Measurements from ENCODE around the gene ALDH1L1. TPM values are rescaled to one million over a fixed set of nuclear protein-coding genes. Genes with fewer than 3 reads are reported as not detected.
A peak's percentile ranks its signal among the peaks of the same experiment; 100 is the strongest.

Gene ALDH1L1
- total RNA-seq, 2 experiments from 2014 or later = not detected

GRCh38 chr3:126126811-126127431, 53.5 kb downstream of the ALDH1L1 start:
- H3K27me3 Mint-ChIP-seq = peaks cover 2% of the 10 kb centered on the region
- H3K36me3 Mint-ChIP-seq = no peaks in the 10 kb centered on the region
- intact Hi-C loops (cut with micrococcal nuclease) = no loop called here
- ChIA-PET CTCF (no interaction called here), POLR2A (no interaction called here)
- H3K9me3 Mint-ChIP-seq = no peaks in the 10 kb centered on the region
- no peak overlapping the region for H3K27ac Mint-ChIP-seq
- DNase-seq = peak; percentile 5
- no peak overlapping the region for H3K4me3 Mint-ChIP-seq
- H3K4me1 Mint-ChIP-seq (ENCODE audit: low read depth) = no peaks in the 10 kb centered on the region

GRCh38 chr3:126126286-126126685, 54.1 kb downstream of the ALDH1L1 start:
- no peak overlapping the region for H3K27ac Mint-ChIP-seq
- no peak overlapping the region for H3K4me3 Mint-ChIP-seq
- no peaks in the 10 kb centered on the region for H3K4me1 Mint-ChIP-seq (ENCODE audit: low read depth)
- peaks cover 2% of the 10 kb centered on the region for H3K27me3 Mint-ChIP-seq
- H3K36me3 Mint-ChIP-seq = no peaks in the 10 kb centered on the region
- intact Hi-C loops (cut with micrococcal nuclease) = no loop called here
- H3K9me3 Mint-ChIP-seq = no peaks in the 10 kb centered on the region
- DNase-seq = peak; percentile 2
- CTCF ChIA-PET = no interaction called here
- POLR2A ChIA-PET = no interaction called here

- H3K27ac Mint-ChIP-seq = no peak overlapping the region
- DNase-seq = peak; percentile 2
- CTCF ChIA-PET = interaction anchor here (1.4 kb wide), 1 partner anchor 8 kb away, joined by 5 read pairs; no protein-coding TSS in a partner anchor
- POLR2A ChIA-PET = no interaction called here
- H3K36me3 Mint-ChIP-seq = no peaks in the 10 kb centered on the region
- H3K9me3 Mint-ChIP-seq = no peaks in the 10 kb centered on the region
- H3K4me3 Mint-ChIP-seq = no peak overlapping the region
- H3K27me3 Mint-ChIP-seq = peaks cover 2% of the 10 kb centered on the region
- H3K4me1 Mint-ChIP-seq (ENCODE audit: low read depth) = no peaks in the 10 kb centered on the region
- intact Hi-C loops (cut with micrococcal nuclease) = no loop called here
Observed at GRCh38 chr3:126125781-126126251, 54.6 kb downstream of the ALDH1L1 start.

GRCh38 chr3:126125341-126125740, 55.0 kb downstream of the ALDH1L1 start:
- H3K36me3 Mint-ChIP-seq = no peaks in the 10 kb centered on the region
- H3K27ac Mint-ChIP-seq = no peak overlapping the region
- peaks cover 2% of the 10 kb centered on the region for H3K27me3 Mint-ChIP-seq
- no peaks in the 10 kb centered on the region for H3K4me1 Mint-ChIP-seq (ENCODE audit: low read depth)
- H3K4me3 Mint-ChIP-seq = no peak overlapping the region
- no peaks in the 10 kb centered on the region for H3K9me3 Mint-ChIP-seq
- POLR2A ChIA-PET = no interaction called here
- DNase-seq = peak; percentile 3
- CTCF ChIA-PET = interaction anchor here (1.4 kb wide), 1 partner anchor 8 kb away, joined by 5 read pairs; no protein-coding TSS in a partner anchor
- intact Hi-C loops (cut with micrococcal nuclease) = no loop called here

GRCh38 chr3:126124896-126125295, 55.5 kb downstream of the ALDH1L1 start:
- no peak overlapping the region for H3K4me3 Mint-ChIP-seq
- H3K9me3 Mint-ChIP-seq = no peaks in the 10 kb centered on the region
- H3K36me3 Mint-ChIP-seq = no peaks in the 10 kb centered on the region
- POLR2A ChIA-PET = no interaction called here
- intact Hi-C loops (cut with micrococcal nuclease) = no loop called here
- H3K4me1 Mint-ChIP-seq (ENCODE audit: low read depth) = no peaks in the 10 kb centered on the region
- DNase-seq = peak; percentile 3
- peaks cover 2% of the 10 kb centered on the region for H3K27me3 Mint-ChIP-seq
- CTCF ChIA-PET = interaction anchor here (1.4 kb wide), 1 partner anchor 9 kb away, joined by 5 read pairs; no protein-coding TSS in a partner anchor
- no peak overlapping the region for H3K27ac Mint-ChIP-seq

- Mint-ChIP-seq H3K27ac (no peak overlapping the region), H3K9me3 (no peaks in the 10 kb centered on the region), H3K4me1 (ENCODE audit: low read depth) (no peaks in the 10 kb centered on the region), H3K27me3 (peaks cover 5% of the 10 kb centered on the region), H3K36me3 (no peaks in the 10 kb centered on the region), H3K4me3 (no peak overlapping the region)
- ChIA-PET CTCF (interaction anchor here (1.4 kb wide), 1 partner anchor 9 kb away, joined by 5 read pairs; no protein-coding TSS in a partner anchor), POLR2A (no interaction called here)
- intact Hi-C loops (cut with micrococcal nuclease) = no loop called here
- DNase-seq = peak; percentile 4
Observed at GRCh38 chr3:126124148-126124868, 56.1 kb downstream of the ALDH1L1 start.

GRCh38 chr3:126121632-126122031, 58.8 kb downstream of the ALDH1L1 start:
- ChIA-PET POLR2A (no interaction called here), CTCF (interaction anchor here (1.2 to 1.5 kb wide), 2 partner anchors 10 to 12 kb away, joined by 3 to 4 read pairs; no protein-coding TSS in a partner anchor)
- Mint-ChIP-seq H3K4me1 (ENCODE audit: low read depth) (no peaks in the 10 kb centered on the region), H3K27me3 (peaks cover 9% of the 10 kb centered on the region), H3K9me3 (no peaks in the 10 kb centered on the region), H3K27ac (no peak overlapping the region), H3K4me3 (no peak overlapping the region), H3K36me3 (no peaks in the 10 kb centered on the region)
- peak; percentile 1 for DNase-seq
- intact Hi-C loops (cut with micrococcal nuclease) = no loop called here

- Mint-ChIP-seq H3K27me3 (peaks cover 9% of the 10 kb centered on the region), H3K4me1 (ENCODE audit: low read depth) (no peaks in the 10 kb centered on the region), H3K9me3 (no peaks in the 10 kb centered on the region), H3K36me3 (no peaks in the 10 kb centered on the region), H3K4me3 (no peak overlapping the region), H3K27ac (no peak overlapping the region)
- POLR2A ChIA-PET = no interaction called here
- DNase-seq = no peak
- intact Hi-C loops (cut with micrococcal nuclease) = no loop called here
- CTCF ChIA-PET = no interaction called here
Observed at GRCh38 chr3:126121074-126121473, 59.3 kb downstream of the ALDH1L1 start.

GRCh38 chr3:126119976-126120375, 60.4 kb downstream of the ALDH1L1 start:
- Mint-ChIP-seq H3K4me1 (ENCODE audit: low read depth) (no peaks in the 10 kb centered on the region), H3K4me3 (no peak overlapping the region), H3K27ac (no peak overlapping the region), H3K9me3 (no peaks in the 10 kb centered on the region), H3K27me3 (peaks cover 9% of the 10 kb centered on the region), H3K36me3 (no peaks in the 10 kb centered on the region)
- intact Hi-C loops (cut with micrococcal nuclease) = no loop called here
- POLR2A ChIA-PET = no interaction called here
- DNase-seq = no peak
- CTCF ChIA-PET = interaction anchor here (0.9 kb wide), 1 partner anchor 12 kb away, joined by 3 read pairs; no protein-coding TSS in a partner anchor

- intact Hi-C loops (cut with micrococcal nuclease) = no loop called here
- CTCF ChIA-PET = interaction anchor here (0.9 to 1.5 kb wide), 2 partner anchors 13 to 15 kb away, joined by 3 to 4 read pairs; no protein-coding TSS in a partner anchor
- Mint-ChIP-seq H3K4me1 (ENCODE audit: low read depth) (no peaks in the 10 kb centered on the region), H3K27ac (no peak overlapping the region), H3K27me3 (peaks cover 9% of the 10 kb centered on the region), H3K36me3 (no peaks in the 10 kb centered on the region), H3K4me3 (no peak overlapping the region), H3K9me3 (no peaks in the 10 kb centered on the region)
- POLR2A ChIA-PET = no interaction called here
- no peak for DNase-seq
Observed at GRCh38 chr3:126119008-126119675, 61.2 kb downstream of the ALDH1L1 start.

- intact Hi-C loops (cut with micrococcal nuclease) = no loop called here
- Mint-ChIP-seq H3K4me3 (no peak overlapping the region), H3K27me3 (peaks cover 9% of the 10 kb centered on the region), H3K4me1 (ENCODE audit: low read depth) (no peaks in the 10 kb centered on the region), H3K9me3 (no peaks in the 10 kb centered on the region), H3K36me3 (no peaks in the 10 kb centered on the region), H3K27ac (no peak overlapping the region)
- ChIA-PET POLR2A (no interaction called here), CTCF (interaction anchor here (1.5 kb wide), 1 partner anchor 16 kb away, joined by 4 read pairs; no protein-coding TSS in a partner anchor)
- DNase-seq = peak; percentile 2
Observed at GRCh38 chr3:126118591-126118990, 61.8 kb downstream of the ALDH1L1 start.

- Mint-ChIP-seq H3K9me3 (no peaks in the 10 kb centered on the region), H3K36me3 (no peaks in the 10 kb centered on the region), H3K4me3 (no peak overlapping the region), H3K27me3 (peaks cover 9% of the 10 kb centered on the region), H3K27ac (no peak overlapping the region), H3K4me1 (ENCODE audit: low read depth) (no peaks in the 10 kb centered on the region)
- CTCF ChIA-PET = interaction anchor here (1.5 kb wide), 1 partner anchor 16 kb away, joined by 4 read pairs; no protein-coding TSS in a partner anchor
- intact Hi-C loops (cut with micrococcal nuclease) = no loop called here
- peak; percentile 2 for DNase-seq
- POLR2A ChIA-PET = no interaction called here
Observed at GRCh38 chr3:126117786-126118185, 62.6 kb downstream of the ALDH1L1 start.
